GM21381 (cell line): ENCODE measurements around the gene KRTAP2-1.
"Not testable (repeated sequence)": the region's sequence is repeated elsewhere in the genome, so short reads cannot be mapped to it uniquely, and the experiment has no call there.

Source experiments
- ATAC-seq: cut with Tn5 transposase; IDR thresholded peaks from one replicate; pipeline ENCODE4 v1.9.1; 2021; ENCODE audit warnings: mild to moderate bottlenecking, moderate library complexity; ENCODE audit not compliant: unreplicated experiment

KRTAP2-1 gene

DNA sequence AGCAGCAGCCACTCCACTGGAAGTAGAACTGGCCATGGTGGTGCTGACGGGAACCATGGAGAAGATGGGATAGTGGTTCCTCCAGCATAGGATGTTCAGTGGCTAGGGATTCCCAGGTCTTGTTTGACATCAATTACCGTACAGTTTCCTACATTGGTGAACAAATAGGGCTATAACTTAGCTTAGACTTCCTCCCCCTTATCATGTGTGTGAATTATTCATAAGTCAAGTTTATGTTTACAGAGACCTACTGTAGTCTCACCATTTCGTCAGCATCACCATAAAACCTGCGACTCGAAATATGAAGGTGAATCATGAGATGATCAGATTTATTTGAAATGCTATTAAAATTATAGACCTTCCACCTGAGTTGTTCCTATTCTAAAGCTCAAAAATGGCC, 11.6 kb upstream of the KRTAP2-1 start:
- ATAC-seq, result no peak

DNA sequence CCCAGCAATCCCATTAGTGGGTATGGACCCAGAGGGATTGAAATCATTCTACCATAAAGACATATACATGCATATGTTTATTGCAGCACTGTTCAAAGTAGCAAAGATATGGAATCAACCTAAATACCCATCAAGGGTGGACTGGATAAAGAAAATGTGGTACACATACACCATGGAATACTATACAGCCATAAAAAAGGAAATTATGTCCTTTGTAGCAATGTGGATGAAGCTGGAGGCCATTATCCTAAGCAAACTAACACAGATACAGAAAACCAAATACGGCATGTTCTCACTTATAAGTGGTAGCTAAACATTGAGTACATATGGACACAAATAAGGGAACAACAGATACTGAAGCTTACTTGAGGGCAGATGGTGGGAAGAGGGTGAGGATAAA, 10.4 kb upstream of the KRTAP2-1 start:
- ATAC-seq, result no peak

DNA sequence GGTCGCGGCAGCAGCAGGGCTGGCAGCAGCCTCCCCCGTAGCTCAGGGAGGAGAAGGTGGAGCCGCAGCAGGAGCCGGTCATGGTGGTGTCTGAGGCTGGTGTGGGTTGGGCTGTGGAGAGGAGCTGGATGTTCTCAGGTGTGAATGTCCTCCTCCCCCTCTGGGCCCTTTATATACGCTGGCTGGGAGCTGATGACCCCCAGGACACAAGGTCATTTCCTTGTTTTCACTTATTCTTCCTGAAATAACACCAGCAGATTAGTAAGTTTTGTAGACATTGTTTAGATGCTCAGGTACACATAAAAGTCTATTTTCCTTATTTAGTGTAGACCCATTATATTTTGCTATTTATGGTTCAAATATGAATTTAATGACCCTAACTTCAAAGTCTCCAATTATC, 8.0 kb upstream of the KRTAP2-1 start, which contains the start of gene KRTAP2-2:
TSS of gene KRTAP2-2 (minus strand) at position 101 of the 400 bp plus-strand sequence. CDS start at position 82, 19 bp downstream.
- not testable (repeated sequence) for ATAC-seq

DNA sequence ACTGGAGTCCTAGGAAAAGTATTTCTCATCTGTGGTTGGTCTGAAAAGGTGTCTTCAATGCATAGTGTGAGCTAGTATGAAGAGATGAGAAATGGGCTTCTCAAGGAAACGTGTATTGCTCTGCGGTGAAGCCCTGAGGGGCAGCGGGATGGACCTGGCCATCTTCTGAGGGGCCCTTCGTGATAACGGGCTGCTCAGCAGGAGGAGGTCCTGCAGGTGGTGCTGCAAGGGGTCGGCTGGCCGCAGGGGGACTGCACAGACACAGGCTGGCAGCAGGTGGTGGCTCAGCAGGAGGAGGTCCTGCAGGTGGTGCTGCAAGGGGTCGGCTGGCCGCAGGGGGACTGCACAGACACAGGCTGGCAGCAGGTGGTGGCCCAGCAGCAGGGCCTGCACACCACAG, 7.4 kb upstream of the KRTAP2-1 start:
- not testable (repeated sequence) for ATAC-seq

DNA sequence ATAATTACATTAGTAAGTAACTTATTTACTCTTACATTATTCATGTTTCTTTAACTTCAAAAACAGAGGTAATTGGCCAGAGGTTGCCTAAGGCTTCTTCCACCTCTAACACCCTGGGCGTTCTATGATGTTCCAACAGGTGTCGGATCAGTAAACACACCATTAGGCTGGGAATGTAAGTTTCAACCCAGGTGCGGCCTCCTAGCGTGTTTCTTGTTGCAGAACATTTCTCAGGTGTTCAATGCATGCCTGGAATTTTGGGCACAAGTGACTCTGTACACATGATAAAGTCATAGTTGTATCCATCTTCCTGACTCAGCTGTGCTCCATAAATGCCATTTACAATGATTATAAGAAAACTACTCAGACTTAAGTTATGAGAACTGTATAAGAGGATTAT, 6.9 kb upstream of the KRTAP2-1 start:
- ATAC-seq, result no peak

DNA sequence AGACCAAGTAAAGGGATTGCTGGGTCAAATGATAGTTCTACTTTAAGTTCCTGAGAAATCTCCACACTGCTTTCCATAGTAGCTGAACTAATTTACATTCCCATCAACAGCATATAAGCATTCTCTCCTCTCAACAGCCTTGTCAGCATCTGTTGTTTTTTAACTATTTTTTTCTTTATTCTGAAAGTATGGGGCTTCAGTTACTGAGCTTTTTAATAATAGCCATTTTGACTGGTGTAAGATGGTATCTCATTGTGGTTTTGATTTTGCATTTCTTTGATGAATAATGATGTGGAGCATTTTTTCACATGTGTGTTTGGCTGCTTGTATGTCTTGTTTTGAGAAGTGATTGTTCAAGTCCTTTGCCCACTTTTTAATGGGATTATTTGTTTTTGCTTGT, 5.5 kb upstream of the KRTAP2-1 start:
- ATAC-seq, result no peak

DNA sequence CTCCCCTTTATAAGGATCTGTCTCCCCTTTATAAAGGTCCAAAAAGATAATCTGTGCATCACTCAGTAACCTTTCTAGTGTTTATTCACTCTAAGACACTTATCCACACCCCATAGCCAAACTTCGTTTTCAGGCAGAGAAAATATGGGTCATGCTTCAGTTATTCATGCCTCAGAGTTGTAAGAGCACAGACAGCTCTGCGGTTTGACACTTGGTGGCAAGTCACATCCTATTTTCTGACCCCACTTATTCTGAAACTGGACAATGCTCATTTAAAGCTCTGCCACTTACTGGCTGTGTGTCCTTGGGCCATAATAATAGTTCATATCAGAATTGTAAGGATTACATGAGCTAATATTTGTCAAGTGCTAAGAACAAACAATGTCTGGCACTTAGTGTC, 2.0 kb upstream of the KRTAP2-1 start:
- no peak for ATAC-seq

DNA sequence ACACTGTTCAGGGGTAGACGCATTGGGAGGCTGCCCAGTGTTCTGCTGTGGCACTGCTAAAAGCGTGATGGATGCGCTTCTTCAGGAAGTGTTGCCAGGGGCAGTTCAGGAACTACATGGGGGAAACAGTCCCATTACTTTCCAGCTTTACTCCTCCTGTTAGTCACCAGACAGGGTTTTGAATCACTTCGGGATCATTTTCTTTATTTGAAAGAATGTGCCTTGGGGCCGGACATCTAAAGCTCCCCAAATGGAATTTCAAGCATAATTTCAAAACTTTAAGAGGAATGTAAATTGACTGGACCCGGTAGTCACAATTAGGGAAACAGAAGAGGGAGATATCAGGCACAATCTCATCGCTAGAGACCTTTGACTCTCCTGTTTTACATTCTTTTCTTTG, 1.3 kb upstream of the KRTAP2-1 start:
- no peak for ATAC-seq

DNA sequence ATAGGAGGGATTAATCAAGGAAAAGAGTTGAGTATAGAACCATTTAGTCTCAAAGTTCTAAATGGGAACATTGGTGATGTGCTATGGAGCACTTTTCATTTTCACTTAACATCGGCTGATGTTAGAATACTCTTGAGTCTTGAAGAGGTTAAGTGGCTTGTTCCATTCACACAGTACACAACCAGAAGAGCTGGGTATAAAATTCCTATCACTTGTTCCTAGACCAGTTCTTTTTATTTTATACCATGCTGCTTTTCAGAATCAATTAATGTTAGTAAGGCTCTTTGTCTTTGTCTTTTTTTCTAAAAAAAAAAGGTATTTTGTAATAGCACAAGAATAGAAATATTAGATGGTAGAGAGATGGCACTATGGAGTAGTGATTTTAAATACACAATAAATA, 4.2 kb downstream of the KRTAP2-1 start:
- ATAC-seq, result no peak

DNA sequence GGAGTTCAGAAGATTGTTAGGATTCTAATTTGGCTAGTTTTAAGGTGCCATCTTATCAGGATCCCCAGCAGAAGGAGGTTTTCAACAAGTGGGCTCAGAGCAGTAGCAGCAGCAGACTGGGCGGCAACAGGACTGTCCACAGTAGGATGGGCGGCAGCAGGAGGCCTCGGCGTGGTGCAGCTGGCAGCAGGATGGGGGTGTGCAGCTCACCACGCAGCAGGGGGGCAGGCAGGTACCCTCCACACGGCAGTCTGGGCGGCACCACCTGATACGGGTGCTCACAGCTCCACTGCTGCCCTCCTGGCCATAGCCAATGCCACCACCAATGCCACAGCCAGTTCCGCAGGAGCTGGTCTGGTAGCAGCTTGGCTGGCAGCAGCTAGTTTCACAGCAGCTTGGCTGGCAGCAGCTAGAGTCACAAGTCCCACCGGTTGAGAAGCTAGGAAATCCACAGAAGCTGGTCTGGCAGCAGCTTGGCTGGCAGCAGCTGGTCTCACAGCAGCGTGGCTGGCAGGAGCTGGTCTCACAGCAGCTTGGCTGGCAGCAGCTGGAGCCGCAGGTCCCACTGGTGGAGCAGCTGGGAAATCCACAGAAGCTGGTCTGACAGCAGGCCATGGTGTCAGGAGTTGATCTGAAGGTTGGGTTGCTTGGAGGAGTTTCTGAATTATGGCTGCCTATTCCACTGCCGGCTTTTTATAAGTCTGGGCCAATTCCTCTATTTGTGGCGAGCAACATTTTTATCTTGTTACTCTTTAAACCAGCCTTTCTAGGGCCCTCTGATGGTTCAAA, 6.1 kb downstream of the KRTAP2-1 start, which contains the start of gene KRTAP1-1:
TSS of gene KRTAP1-1 (minus strand) at position 668 of the 789 bp plus-strand sequence. CDS start at position 615, 53 bp downstream.
- not testable (repeated sequence) for ATAC-seq

DNA sequence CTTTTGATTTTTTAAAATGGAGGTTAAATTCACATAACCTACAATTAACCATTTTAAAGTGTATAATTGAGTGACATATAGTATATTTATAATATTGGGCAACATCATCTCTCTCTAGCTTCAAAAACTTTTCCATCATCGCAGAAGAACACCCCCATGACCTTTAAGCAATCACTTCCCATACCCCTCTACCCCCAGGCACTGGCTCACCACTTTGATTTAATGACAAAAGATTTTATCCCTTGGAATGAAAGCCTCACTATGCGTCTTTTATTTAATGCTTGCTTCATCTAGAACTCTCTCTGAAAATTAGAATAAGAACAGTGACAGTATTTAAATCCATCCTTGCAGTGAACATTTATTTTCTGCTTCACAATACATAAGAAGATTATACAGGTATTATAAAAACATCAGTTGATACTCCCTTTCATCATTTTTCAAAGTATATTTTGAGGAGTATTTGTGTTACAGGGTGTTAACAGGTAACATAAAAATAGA, 9.2 kb downstream of the KRTAP2-1 start:
- no peak for ATAC-seq

DNA sequence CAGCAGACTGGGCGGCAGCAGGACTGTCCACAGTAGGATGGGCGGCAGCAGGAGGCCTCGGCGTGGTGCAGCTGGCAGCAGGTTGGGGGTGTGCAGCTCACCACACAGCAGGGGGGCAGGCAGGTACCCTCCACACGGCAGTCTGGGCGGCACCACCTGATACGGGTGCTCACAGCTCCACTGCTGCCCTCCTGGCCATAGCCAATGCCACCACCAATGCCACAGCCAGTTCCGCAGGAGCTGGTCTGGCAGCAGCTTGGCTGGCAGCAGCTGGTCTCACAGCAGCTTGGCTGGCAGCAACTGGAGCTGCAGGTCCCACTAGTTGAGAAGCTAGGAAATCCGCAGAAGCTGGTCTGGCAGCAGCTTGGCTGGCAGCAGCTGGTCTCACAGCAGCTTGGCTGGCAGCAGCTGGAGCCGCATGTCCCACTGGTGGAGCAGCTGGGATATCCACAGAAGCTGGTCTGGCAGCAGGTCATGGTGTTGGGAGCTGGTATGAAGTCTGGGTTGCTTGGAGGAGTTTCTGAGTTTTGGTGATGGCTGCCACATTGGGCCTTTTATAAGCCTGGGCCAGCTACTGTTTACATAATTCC, 12.7 kb downstream of the KRTAP2-1 start, which contains the start of gene KRTAP1-3:
TSS of gene KRTAP1-3 (minus strand) at position 529 of the 590 bp plus-strand sequence. CDS start at position 476, 53 bp downstream.
- not testable (repeated sequence) for ATAC-seq

DNA sequence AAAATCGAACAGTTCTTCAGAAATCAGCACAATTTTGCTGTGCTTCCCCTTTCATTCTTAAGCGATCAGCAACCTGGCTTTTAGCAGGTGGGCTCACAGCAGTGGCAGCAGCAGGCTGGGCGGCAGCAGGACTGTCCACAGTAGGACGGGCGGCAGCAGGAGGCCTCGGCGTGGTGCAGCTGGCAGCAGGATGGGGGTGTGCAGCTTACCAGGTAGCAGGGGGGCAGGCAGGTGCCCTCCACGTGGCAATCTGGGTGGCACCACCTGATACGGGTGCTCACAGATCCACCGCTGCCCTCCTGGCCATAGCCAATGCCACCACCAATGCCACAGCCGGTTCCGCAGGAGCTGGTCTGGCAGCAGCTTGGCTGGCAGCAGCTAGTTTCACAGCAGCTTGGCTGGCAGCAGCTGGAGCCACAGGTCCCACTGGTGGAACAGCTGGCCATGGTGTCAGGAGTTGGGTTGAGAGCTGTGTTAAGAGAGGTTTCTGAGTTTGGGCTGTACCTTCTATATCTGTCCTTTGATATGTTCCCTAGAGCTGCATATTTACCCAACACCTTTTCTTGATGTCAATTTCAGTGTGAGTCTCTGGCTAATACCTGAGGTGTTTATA, 17.4 kb downstream of the KRTAP2-1 start, which contains the start of gene KRTAP1-4:
TSS of gene KRTAP1-4 (minus strand) at position 563 of the 613 bp plus-strand sequence. CDS start at position 446, 117 bp downstream.
- no peak for ATAC-seq

DNA sequence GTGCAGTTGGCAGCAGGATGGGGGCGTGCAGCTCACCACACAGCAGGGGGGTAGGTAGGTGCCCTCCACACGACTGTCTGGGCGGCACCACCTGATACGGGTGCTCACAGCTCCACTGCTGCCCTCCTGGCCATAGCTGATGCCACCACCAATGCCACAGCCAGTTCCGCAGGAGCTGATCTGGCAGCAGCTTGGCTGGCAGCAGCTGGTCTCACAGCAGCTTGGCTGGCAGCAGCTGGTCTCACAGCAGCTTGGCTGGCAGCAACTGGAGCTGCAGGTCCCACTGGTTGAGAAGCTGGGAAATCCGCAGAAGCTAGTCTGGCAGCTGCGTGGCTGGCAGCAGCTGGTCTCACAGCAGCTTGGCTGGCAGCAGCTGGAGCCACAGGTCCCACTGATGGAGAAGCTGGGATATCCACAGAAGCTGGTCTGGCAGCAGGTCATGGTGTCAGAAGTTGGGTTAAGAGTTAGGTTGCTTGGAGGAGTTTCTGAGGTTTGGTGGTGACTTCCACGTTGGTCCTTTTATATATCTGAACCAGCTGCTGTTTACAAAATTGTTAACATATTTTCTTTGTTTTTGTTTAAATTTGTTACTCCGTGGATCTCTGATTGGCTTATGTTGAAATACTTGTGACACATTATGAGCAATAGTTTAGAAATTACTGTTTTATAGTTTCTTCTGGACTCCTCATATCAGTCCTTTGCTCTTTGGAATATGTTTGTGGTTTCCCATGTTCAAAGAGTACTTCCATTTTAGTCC, 20.2 kb downstream of the KRTAP2-1 start, which contains the start of gene KRTAP1-5:
TSS of gene KRTAP1-5 (minus strand) at position 494 of the 757 bp plus-strand sequence. CDS start at position 441, 53 bp downstream.
- no peak for ATAC-seq

DNA sequence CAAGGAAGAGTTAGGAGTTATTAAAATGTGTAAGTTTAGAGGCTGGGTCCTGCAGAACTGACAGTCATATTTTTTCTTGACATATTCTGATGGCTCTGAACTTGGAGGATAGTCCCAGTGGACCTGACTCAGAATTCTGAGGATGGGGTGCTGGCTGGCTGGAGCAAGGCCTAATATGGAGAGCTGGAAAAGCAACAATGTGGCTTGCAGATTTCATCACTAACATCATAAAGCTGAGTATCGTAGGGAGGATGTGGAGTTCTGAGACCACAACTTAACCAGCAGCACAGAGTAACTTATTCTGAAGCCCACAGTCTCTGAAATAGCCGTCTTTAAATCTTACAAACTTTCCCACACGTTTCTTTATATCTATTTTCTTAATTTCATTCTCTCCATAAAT, 22.4 kb downstream of the KRTAP2-1 start:
- no peak for ATAC-seq

DNA sequence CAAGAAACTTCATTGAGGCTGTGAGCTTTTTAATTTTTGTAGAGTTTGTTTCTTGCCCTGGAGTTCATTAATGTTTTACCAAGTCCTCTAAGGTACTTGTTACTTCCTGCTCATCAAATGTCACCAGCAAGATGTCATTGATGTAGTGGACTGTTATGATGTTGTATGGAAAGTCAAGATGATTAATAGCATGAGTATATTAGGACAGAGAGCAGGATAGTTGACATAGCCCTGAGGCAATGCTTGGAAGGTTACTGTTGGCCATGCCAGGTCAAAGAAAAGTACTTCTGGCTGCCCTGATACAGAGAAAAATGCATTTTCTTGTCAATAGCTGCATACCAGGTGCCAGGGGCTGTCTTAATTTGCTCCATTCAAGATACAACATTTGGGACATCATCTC, 26.8 kb downstream of the KRTAP2-1 start:
- no peak for ATAC-seq

DNA sequence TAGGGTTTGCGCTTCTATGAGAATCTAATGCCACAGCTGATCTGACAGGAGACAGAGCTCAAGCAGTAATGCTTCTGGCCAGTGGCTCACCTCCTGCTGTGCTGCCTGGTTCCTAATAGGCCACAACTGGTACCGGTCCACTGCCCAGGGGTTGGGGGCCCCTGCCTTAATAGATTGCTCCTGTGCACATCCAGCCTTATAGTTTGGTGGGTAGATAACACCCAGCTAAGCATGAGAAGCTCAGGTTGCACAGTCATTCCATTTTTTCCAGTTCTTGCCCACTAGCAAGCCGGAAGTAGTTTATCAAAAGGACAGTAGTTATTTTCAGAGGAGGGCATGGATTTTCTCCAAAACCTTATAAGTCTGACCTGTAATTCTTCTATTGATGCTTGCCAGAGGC, 27.7 kb downstream of the KRTAP2-1 start:
- ATAC-seq, result no peak

DNA sequence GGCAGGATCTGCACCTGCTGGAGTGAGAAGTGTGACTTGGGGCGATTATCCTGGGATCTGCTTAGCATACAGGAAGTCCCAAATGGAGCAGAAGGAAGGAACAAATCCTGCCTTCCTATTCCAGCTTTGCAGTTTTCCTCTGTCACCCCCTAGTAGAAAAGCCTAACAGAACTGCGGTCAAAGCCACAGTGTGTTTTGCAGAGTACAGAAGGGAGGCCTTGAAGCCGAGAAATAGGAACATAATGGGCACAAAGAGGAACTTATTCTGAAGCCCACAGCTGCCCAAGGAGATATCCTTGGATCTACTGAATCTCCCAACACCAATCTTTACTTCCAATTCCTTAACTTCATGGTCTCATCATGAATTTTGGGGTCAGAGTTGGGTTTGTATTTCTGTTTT, 28.6 kb downstream of the KRTAP2-1 start:
- ATAC-seq, result no peak

DNA sequence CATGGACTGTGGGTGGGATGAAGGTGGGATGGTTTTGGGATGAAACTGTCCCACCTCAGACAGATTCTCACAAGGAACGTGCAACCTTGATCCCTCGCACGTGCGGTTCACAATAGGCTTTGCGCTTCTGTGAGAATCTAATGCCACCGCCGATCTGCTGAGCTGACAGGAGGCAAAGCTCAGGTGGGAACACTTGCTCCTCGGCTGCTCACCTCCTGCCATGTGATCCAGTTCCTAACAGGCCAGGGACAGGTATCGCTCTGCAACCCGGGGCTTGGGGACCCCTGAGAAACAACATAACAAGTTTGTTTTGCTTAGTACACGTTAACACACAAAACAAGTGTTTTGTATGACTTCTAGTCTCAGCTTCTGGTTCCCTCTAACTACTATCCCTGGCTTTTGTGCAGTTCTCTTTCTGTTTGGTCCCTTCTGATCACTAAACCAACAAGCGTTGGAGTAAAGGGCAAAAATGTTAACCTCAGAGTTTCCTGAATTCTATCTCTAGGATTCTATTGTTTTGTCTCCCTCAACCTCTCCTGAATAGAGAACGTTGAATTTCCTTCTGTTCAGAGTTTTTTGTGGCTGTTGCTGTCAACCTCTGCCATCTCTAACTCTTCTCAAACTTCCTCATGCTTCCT, 30.4 kb downstream of the KRTAP2-1 start:
- ATAC-seq, result no peak

DNA sequence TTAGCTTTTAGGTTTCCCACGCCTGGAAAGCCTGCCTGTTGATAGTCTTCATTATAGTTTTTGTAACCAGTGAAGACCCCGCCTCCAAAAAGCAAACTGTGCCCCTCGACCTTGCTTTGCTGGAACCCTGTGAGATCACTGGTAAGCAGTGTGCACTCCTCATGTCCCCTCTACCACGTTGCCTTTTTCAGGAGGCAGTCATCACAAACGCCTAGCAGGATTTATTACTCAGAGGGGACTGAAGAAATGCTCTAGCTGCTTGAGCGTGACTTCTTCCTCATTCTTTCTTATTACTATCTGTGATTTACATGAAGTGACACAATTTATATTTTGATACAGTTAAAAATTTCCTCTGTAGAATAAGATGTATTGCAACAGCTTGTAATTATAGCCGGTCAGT, 31.7 kb downstream of the KRTAP2-1 start:
- ATAC-seq, result no peak
